Measurements from ENCODE around the gene DTL.

Gene DTL

GRCh38 chr1:212082765-212083406 lies 47.3 kb downstream of the DTL start:
- no peaks in the 10 kb centered on the region for H3K36me3 ChIP-seq (ENCODE audit: control insufficient read depth in 2 of 2, insufficient read depth in 2 of 2, low read length in 2 of 2)
- H3K4me1 ChIP-seq (ENCODE audit: control insufficient read depth in 2 of 2, insufficient read depth in 2 of 2, low read length in 2 of 2), result no peaks in the 10 kb centered on the region
- H3K4me3 ChIP-seq (ENCODE audit: low read length in 2 of 2), result no peak overlapping the region
- H3K9me3 ChIP-seq (ENCODE audit: control insufficient read depth in 2 of 2, low read length in 2 of 2), result no peaks in the 10 kb centered on the region
- no peak overlapping the region for H3K27ac ChIP-seq (ENCODE audit: low read depth in 2 of 2, low read length in 2 of 2)
- H3K9ac ChIP-seq (ENCODE audit: low read depth in 1 of 2, low read length in 2 of 2), result no peak overlapping the region
- H3K27me3 ChIP-seq (ENCODE audit: control insufficient read depth in 2 of 2, insufficient read depth in 2 of 2, low read length in 2 of 2), result no peaks in the 10 kb centered on the region

GRCh38 chr1:212089560-212090163 lies 54.1 kb downstream of the DTL start:
- H3K36me3 ChIP-seq (ENCODE audit: control insufficient read depth in 2 of 2, insufficient read depth in 2 of 2, low read length in 2 of 2), result no peaks in the 10 kb centered on the region
- H3K9me3 ChIP-seq (ENCODE audit: control insufficient read depth in 2 of 2, low read length in 2 of 2), result no peaks in the 10 kb centered on the region
- H3K4me3 ChIP-seq (ENCODE audit: low read length in 2 of 2), result no peak overlapping the region
- peak overlapping the region; percentile 4 to 14 for H3K27ac ChIP-seq (ENCODE audit: low read depth in 2 of 2, low read length in 2 of 2)
- H3K9ac ChIP-seq (ENCODE audit: low read depth in 1 of 2, low read length in 2 of 2), result no peak overlapping the region
- H3K4me1 ChIP-seq (ENCODE audit: control insufficient read depth in 2 of 2, insufficient read depth in 2 of 2, low read length in 2 of 2), result peaks cover 0 to 8% of the 10 kb centered on the region in 2 donors
- H3K27me3 ChIP-seq (ENCODE audit: control insufficient read depth in 2 of 2, insufficient read depth in 2 of 2, low read length in 2 of 2), result no peaks in the 10 kb centered on the region

DNA sequence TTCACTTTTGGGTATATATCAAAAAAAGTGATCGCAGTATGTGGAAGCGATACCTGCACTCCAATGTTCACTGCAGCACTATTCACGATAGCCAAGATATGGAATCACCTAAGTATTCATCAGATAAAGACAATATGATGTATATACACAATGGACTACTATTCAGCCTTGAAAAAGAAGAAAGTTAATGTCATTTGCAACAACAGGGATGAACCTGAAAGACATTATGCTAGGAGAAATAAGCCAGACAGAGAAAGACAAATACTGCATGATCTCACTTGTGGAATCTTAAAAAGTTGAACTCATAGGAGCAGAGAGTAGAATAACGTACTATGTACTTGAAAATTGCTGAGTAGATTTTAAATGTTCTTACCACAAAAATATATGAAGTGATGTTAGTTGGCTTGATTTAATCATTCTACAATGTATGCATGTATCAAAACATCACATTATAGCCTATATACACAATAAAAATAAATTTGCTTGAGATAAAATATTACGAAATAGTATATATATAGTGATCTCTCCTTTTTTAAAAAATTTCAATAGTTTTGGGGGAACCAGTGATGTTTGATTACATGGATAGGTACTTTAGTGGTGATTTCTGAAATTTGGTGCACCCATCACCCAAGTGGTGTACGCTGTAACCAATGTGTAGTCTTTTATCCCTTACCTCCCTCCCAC lies 56.0 kb downstream of the DTL start:
- H3K9ac ChIP-seq (ENCODE audit: low read depth in 1 of 2, low read length in 2 of 2), result no peak overlapping the region
- no peaks in the 10 kb centered on the region for H3K27me3 ChIP-seq (ENCODE audit: control insufficient read depth in 2 of 2, insufficient read depth in 2 of 2, low read length in 2 of 2)
- H3K4me3 ChIP-seq (ENCODE audit: low read length in 2 of 2), result no peak overlapping the region
- no peak overlapping the region for H3K27ac ChIP-seq (ENCODE audit: low read depth in 2 of 2, low read length in 2 of 2)
- H3K36me3 ChIP-seq (ENCODE audit: control insufficient read depth in 2 of 2, insufficient read depth in 2 of 2, low read length in 2 of 2), result no peaks in the 10 kb centered on the region
- peaks cover 0 to 8% of the 10 kb centered on the region in 2 donors for H3K4me1 ChIP-seq (ENCODE audit: control insufficient read depth in 2 of 2, insufficient read depth in 2 of 2, low read length in 2 of 2)
- no peaks in the 10 kb centered on the region for H3K9me3 ChIP-seq (ENCODE audit: control insufficient read depth in 2 of 2, low read length in 2 of 2)

DNA sequence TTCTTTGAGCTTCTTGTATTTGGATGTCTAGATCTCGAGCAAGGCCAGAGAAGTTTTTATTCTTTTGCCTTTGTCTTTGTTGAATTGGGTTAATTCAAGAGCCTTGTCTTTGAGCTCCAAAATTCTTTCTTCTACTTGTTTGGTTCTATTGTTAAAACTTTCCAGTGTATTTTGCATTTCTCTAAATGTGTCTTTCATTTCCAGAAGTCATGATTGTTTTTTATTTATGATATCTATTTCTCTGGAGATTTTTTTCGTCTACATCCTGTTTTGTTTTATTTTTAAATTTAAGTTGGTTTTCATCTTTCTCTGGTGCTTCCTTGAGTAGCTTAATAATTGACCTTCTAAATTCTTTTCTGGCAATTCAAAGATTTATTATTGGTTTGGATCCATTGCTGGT lies 61.8 kb downstream of the DTL start:
- no peak overlapping the region for H3K27ac ChIP-seq (ENCODE audit: low read depth in 2 of 2, low read length in 2 of 2)
- no peaks in the 10 kb centered on the region for H3K4me1 ChIP-seq (ENCODE audit: control insufficient read depth in 2 of 2, insufficient read depth in 2 of 2, low read length in 2 of 2)
- no peaks in the 10 kb centered on the region for H3K9me3 ChIP-seq (ENCODE audit: control insufficient read depth in 2 of 2, low read length in 2 of 2)
- no peaks in the 10 kb centered on the region for H3K27me3 ChIP-seq (ENCODE audit: control insufficient read depth in 2 of 2, insufficient read depth in 2 of 2, low read length in 2 of 2)
- no peak overlapping the region for H3K4me3 ChIP-seq (ENCODE audit: low read length in 2 of 2)
- H3K9ac ChIP-seq (ENCODE audit: low read depth in 1 of 2, low read length in 2 of 2), result no peak overlapping the region
- no peaks in the 10 kb centered on the region for H3K36me3 ChIP-seq (ENCODE audit: control insufficient read depth in 2 of 2, insufficient read depth in 2 of 2, low read length in 2 of 2)

GRCh38 chr1:212098310-212098709 lies 62.8 kb downstream of the DTL start:
- Histone ChIP-seq H3K4me1 (ENCODE audit: control insufficient read depth in 2 of 2, insufficient read depth in 2 of 2, low read length in 2 of 2) (no peaks in the 10 kb centered on the region), H3K27ac (ENCODE audit: low read depth in 2 of 2, low read length in 2 of 2) (no peak overlapping the region), H3K9me3 (ENCODE audit: control insufficient read depth in 2 of 2, low read length in 2 of 2) (no peaks in the 10 kb centered on the region), H3K27me3 (ENCODE audit: control insufficient read depth in 2 of 2, insufficient read depth in 2 of 2, low read length in 2 of 2) (no peaks in the 10 kb centered on the region), H3K36me3 (ENCODE audit: control insufficient read depth in 2 of 2, insufficient read depth in 2 of 2, low read length in 2 of 2) (no peaks in the 10 kb centered on the region), H3K4me3 (ENCODE audit: low read length in 2 of 2) (no peak overlapping the region), H3K9ac (ENCODE audit: low read depth in 1 of 2, low read length in 2 of 2) (no peak overlapping the region)

GRCh38 chr1:212098771-212099170 lies 63.2 kb downstream of the DTL start:
- no peaks in the 10 kb centered on the region for H3K9me3 ChIP-seq (ENCODE audit: control insufficient read depth in 2 of 2, low read length in 2 of 2)
- no peak overlapping the region for H3K4me3 ChIP-seq (ENCODE audit: low read length in 2 of 2)
- H3K4me1 ChIP-seq (ENCODE audit: control insufficient read depth in 2 of 2, insufficient read depth in 2 of 2, low read length in 2 of 2), result no peaks in the 10 kb centered on the region
- no peak overlapping the region for H3K9ac ChIP-seq (ENCODE audit: low read depth in 1 of 2, low read length in 2 of 2)
- no peak overlapping the region for H3K27ac ChIP-seq (ENCODE audit: low read depth in 2 of 2, low read length in 2 of 2)
- H3K36me3 ChIP-seq (ENCODE audit: control insufficient read depth in 2 of 2, insufficient read depth in 2 of 2, low read length in 2 of 2), result no peaks in the 10 kb centered on the region
- no peaks in the 10 kb centered on the region for H3K27me3 ChIP-seq (ENCODE audit: control insufficient read depth in 2 of 2, insufficient read depth in 2 of 2, low read length in 2 of 2)

GRCh38 chr1:212101251-212101650 lies 65.7 kb downstream of the DTL start:
- no peaks in the 10 kb centered on the region for H3K9me3 ChIP-seq (ENCODE audit: control insufficient read depth in 2 of 2, low read length in 2 of 2)
- no peaks in the 10 kb centered on the region for H3K36me3 ChIP-seq (ENCODE audit: control insufficient read depth in 2 of 2, insufficient read depth in 2 of 2, low read length in 2 of 2)
- peaks cover 9 to 19% of the 10 kb centered on the region in 2 donors for H3K4me1 ChIP-seq (ENCODE audit: control insufficient read depth in 2 of 2, insufficient read depth in 2 of 2, low read length in 2 of 2)
- H3K9ac ChIP-seq (ENCODE audit: low read depth in 1 of 2, low read length in 2 of 2), result no peak overlapping the region
- H3K4me3 ChIP-seq (ENCODE audit: low read length in 2 of 2), result no peak overlapping the region
- H3K27ac ChIP-seq (ENCODE audit: low read depth in 2 of 2, low read length in 2 of 2), result no peak overlapping the region
- no peaks in the 10 kb centered on the region for H3K27me3 ChIP-seq (ENCODE audit: control insufficient read depth in 2 of 2, insufficient read depth in 2 of 2, low read length in 2 of 2)

DNA sequence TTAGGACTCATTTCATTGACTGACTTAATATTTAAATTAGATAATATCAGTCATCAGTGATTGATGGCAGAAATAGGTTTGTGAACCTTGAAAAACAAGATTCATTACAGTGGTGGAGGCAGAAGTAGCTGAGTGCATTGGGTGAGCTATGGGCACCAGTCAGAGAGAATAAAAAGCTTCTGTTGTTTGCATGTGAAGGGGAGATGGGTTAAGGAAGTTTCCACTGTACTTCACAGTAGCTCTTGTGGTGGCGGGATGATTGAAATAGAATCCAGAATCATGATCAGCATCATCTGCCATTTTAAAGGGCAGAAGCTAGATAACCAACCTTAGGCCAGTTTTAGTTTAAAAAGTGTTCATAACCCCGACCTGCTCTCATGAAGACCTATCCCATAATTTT lies 66.2 kb downstream of the DTL start:
- no peak overlapping the region for H3K9ac ChIP-seq (ENCODE audit: low read depth in 1 of 2, low read length in 2 of 2)
- H3K4me3 ChIP-seq (ENCODE audit: low read length in 2 of 2), result no peak overlapping the region
- H3K27ac ChIP-seq (ENCODE audit: low read depth in 2 of 2, low read length in 2 of 2), result no peak overlapping the region
- H3K36me3 ChIP-seq (ENCODE audit: control insufficient read depth in 2 of 2, insufficient read depth in 2 of 2, low read length in 2 of 2), result no peaks in the 10 kb centered on the region
- peaks cover 9 to 19% of the 10 kb centered on the region in 2 donors for H3K4me1 ChIP-seq (ENCODE audit: control insufficient read depth in 2 of 2, insufficient read depth in 2 of 2, low read length in 2 of 2)
- H3K27me3 ChIP-seq (ENCODE audit: control insufficient read depth in 2 of 2, insufficient read depth in 2 of 2, low read length in 2 of 2), result no peaks in the 10 kb centered on the region
- no peaks in the 10 kb centered on the region for H3K9me3 ChIP-seq (ENCODE audit: control insufficient read depth in 2 of 2, low read length in 2 of 2)

- Histone ChIP-seq H3K4me1 (ENCODE audit: control insufficient read depth in 2 of 2, insufficient read depth in 2 of 2, low read length in 2 of 2) (peaks cover 9 to 19% of the 10 kb centered on the region in 2 donors), H3K9me3 (ENCODE audit: control insufficient read depth in 2 of 2, low read length in 2 of 2) (no peaks in the 10 kb centered on the region), H3K27ac (ENCODE audit: low read depth in 2 of 2, low read length in 2 of 2) (peak overlapping the region; percentile 46 to 69), H3K9ac (ENCODE audit: low read depth in 1 of 2, low read length in 2 of 2) (no peak overlapping the region), H3K36me3 (ENCODE audit: control insufficient read depth in 2 of 2, insufficient read depth in 2 of 2, low read length in 2 of 2) (no peaks in the 10 kb centered on the region), H3K27me3 (ENCODE audit: control insufficient read depth in 2 of 2, insufficient read depth in 2 of 2, low read length in 2 of 2) (no peaks in the 10 kb centered on the region), H3K4me3 (ENCODE audit: low read length in 2 of 2) (no peak overlapping the region)
Observed at GRCh38 chr1:212104586-212105325, 69.2 kb downstream of the DTL start.

DNA sequence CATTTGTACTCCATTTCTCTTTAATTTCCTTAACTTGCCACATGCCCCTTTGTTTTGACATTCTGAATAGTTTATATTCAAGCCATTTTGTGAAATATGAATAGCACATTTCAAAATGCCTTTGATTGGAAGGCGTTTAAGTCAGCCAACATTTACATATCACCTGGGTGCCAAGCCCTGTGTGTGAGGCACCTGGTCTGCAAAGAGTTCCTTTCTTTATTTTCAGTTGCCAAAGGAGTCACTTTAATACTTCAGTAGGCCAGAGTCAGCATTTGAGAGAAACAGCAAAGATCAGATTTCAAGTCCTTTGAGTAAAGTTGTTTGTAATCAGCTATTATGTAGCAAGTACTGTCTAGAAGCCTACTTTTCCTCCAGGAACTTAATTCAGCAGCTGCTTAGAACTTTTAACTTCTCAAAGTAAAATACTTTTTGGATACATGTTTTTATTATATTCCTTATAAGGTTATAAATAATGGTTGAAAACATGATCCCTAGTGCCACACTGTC lies 70.8 kb downstream of the DTL start:
- Histone ChIP-seq H3K4me3 (ENCODE audit: low read length in 2 of 2) (no peak overlapping the region), H3K27me3 (ENCODE audit: control insufficient read depth in 2 of 2, insufficient read depth in 2 of 2, low read length in 2 of 2) (no peaks in the 10 kb centered on the region), H3K4me1 (ENCODE audit: control insufficient read depth in 2 of 2, insufficient read depth in 2 of 2, low read length in 2 of 2) (peaks cover 9 to 23% of the 10 kb centered on the region in 2 donors)

More for the DNA sequence above, 70.8 kb downstream of the DTL start:
- no peaks in the 10 kb centered on the region for H3K36me3 ChIP-seq (ENCODE audit: control insufficient read depth in 2 of 2, insufficient read depth in 2 of 2, low read length in 2 of 2)
- no peak overlapping the region for H3K27ac ChIP-seq (ENCODE audit: low read depth in 2 of 2, low read length in 2 of 2)
- no peak overlapping the region for H3K9ac ChIP-seq (ENCODE audit: low read depth in 1 of 2, low read length in 2 of 2)
- no peaks in the 10 kb centered on the region for H3K9me3 ChIP-seq (ENCODE audit: control insufficient read depth in 2 of 2, low read length in 2 of 2)

Data from mucosa of rectum (tissue), 2 donors.